H1 (cell line): Measurements from ENCODE around the gene TGM1. TPM values are rescaled to one million over a fixed set of nuclear protein-coding genes. Genes with fewer than 3 reads are reported as not detected.

ENCODE experiments used
- CTCF ChIA-PET: fragments of 300-600 bp; sonication (Branson Sonifier 250); formaldehyde crosslinking; loops from one replicate; lab custom pipeline; 2021; ENCODE audit not compliant: partially characterized antibody; lab: Charles Lee
- POLR2A ChIA-PET: fragments of 300-600 bp; sonication (Branson Sonifier 250); formaldehyde crosslinking; loops from one replicate; lab custom pipeline; 2021; ENCODE audit warnings: inconsistent platforms; ENCODE audit not compliant: partially characterized antibody; lab: Charles Lee
- DNase-seq, 2 experiments: peaks; one replicate each; pipeline versions ENCODE4 v3.0.0 to v3.0.0-alpha.2; 2010 to 2022; ENCODE audit warnings: low spot score in 2 of 2, low read depth in 1 of 2, mixed read lengths in 1 of 2
- FAIRE-seq: peaks from 2 replicates; lab custom pipeline; 2011; peaks lifted over from hg19 to GRCh38; lab: Jason Lieb, UNC
- H2AFZ ChIP-seq: 2 replicates; pipeline ENCODE4 v1.8.1; 2012; ENCODE audit warnings: low read length, inconsistent platforms
- H2AK5ac ChIP-seq: 2 replicates; pipeline ENCODE4 v1.6.1; 2013; ENCODE audit warnings: low read depth, low read length
- H2BK120ac ChIP-seq: replicated peaks from 2 replicates; pipeline ENCODE3; 2013; ENCODE audit warnings: low read depth, low read length, inconsistent platforms
- H2BK12ac ChIP-seq: 2 replicates; pipeline ENCODE4 v1.6.1; 2013; ENCODE audit warnings: low read depth, low read length
- H2BK15ac ChIP-seq: 2 replicates; pipeline ENCODE4 v1.6.1; 2013; ENCODE audit warnings: low read length
- H2BK20ac ChIP-seq: 2 replicates; pipeline ENCODE4 v1.6.1; 2013; ENCODE audit warnings: low read length
- H2BK5ac ChIP-seq: 2 replicates; pipeline ENCODE4 v1.6.1; 2013; ENCODE audit warnings: low read depth, low read length
- H3K14ac ChIP-seq: 2 replicates; pipeline ENCODE4 v1.6.1; 2013; ENCODE audit warnings: inconsistent platforms; ENCODE audit not compliant: insufficient read length
- H3K18ac ChIP-seq: 2 replicates; pipeline ENCODE4 v1.6.1; 2013; ENCODE audit warnings: low read length; ENCODE audit errors: extremely low read depth
- H3K23ac ChIP-seq: 2 replicates; pipeline ENCODE4 v1.6.1; 2013; ENCODE audit warnings: inconsistent platforms; ENCODE audit not compliant: insufficient read length
- H3K23me2 ChIP-seq: 2 replicates; pipeline ENCODE4 v1.6.1; 2013; ENCODE audit warnings: low read depth, low read length
- H3K27ac ChIP-seq: 2 replicates; pipeline ENCODE4 v1.6.1; 2011; ENCODE audit warnings: low read depth, low read length, inconsistent platforms
- H3K27me3 ChIP-seq, 4 experiments: replicated peaks in 1 of 4; 1 replicate in 1 of 4; 2 replicates in 3 of 4; pipeline versions ENCODE4 v1.6.1 to v1.8.1; 2011 to 2013; ENCODE audit warnings: low read length in 3 of 4, mild to moderate bottlenecking in 3 of 4, inconsistent platforms in 2 of 4, mixed read lengths in 2 of 4, moderate library complexity in 1 of 4; ENCODE audit not compliant: control insufficient read depth in 3 of 4, insufficient read depth in 3 of 4; ENCODE audit errors: extremely low read depth in 1 of 4
- H3K36me3 ChIP-seq, 4 experiments: 2 replicates each; pipeline versions ENCODE4 v1.6.1 to v1.8.1; 2011 to 2013; ENCODE audit warnings: mild to moderate bottlenecking in 4 of 4, low read length in 3 of 4, moderate library complexity in 2 of 4, control low read depth in 1 of 4, inconsistent platforms in 1 of 4; ENCODE audit not compliant: insufficient read depth in 4 of 4, control insufficient read depth in 2 of 4
- H3K4ac ChIP-seq: replicated peaks from 2 replicates; pipeline ENCODE3; 2013; ENCODE audit warnings: low read length, low read depth, mixed read lengths, inconsistent platforms; ENCODE audit not compliant: insufficient read length
- H3K4me1 ChIP-seq, 4 experiments: replicated peaks in 1 of 4; 1 replicate in 1 of 4; 2 replicates in 3 of 4; pipeline versions ENCODE4 v1.6.1 to v1.8.1; 2011 to 2013; ENCODE audit warnings: low read length in 3 of 4, inconsistent platforms in 2 of 4, mixed read lengths in 1 of 4; ENCODE audit not compliant: insufficient read depth in 4 of 4, control insufficient read depth in 3 of 4
- H3K4me2 ChIP-seq, 2 experiments: 2 replicates each; pipeline versions ENCODE4 v1.6.1 to v1.8.1; 2011 to 2013; ENCODE audit warnings: low read depth in 2 of 2, low read length in 2 of 2, control low read depth in 1 of 2, inconsistent platforms in 1 of 2, mild to moderate bottlenecking in 1 of 2; ENCODE audit not compliant: insufficient read depth in 1 of 2
- H3K4me3 ChIP-seq, 4 experiments: fragments of 200-600, 300-600 bp in 1 of 4; sonication (generic), shearing (Covaris generic), sonication (Bioruptor Twin) in 1 of 4; 2 replicates each; pipeline versions ENCODE4 v1.5.1 to v1.8.1; 2011 to 2016; ENCODE audit warnings: low read length in 4 of 4, low read depth in 3 of 4, control low read depth in 2 of 4, inconsistent platforms in 2 of 4, mild to moderate bottlenecking in 2 of 4, mixed read lengths in 1 of 4, moderate library complexity in 1 of 4; ENCODE audit not compliant: insufficient read depth in 2 of 4; ENCODE audit errors: extremely low read depth in 1 of 4
- H3K56ac ChIP-seq: replicated peaks from 2 replicates; pipeline ENCODE3; 2013; ENCODE audit warnings: low read depth, mild to moderate bottlenecking, mixed read lengths, low read length, inconsistent platforms; ENCODE audit not compliant: insufficient read length
- H3K79me1 ChIP-seq: 2 replicates; pipeline ENCODE4 v1.6.1; 2013; ENCODE audit warnings: low read depth, low read length, control low read depth
- H3K79me2 ChIP-seq, 2 experiments: 2 replicates each; pipeline versions ENCODE4 v1.6.1 to v1.8.1; 2012 to 2013; ENCODE audit warnings: low read length in 2 of 2, mild to moderate bottlenecking in 2 of 2, inconsistent platforms in 1 of 2; ENCODE audit not compliant: insufficient read depth in 2 of 2, control insufficient read depth in 1 of 2
- H3K9ac ChIP-seq, 4 experiments: replicated peaks in 1 of 4; 1 replicate in 1 of 4; 2 replicates in 3 of 4; pipeline versions ENCODE4 v1.6.1 to v1.8.1; 2011 to 2013; ENCODE audit warnings: low read depth in 3 of 4, low read length in 3 of 4, control low read depth in 2 of 4, mild to moderate bottlenecking in 2 of 4, moderate library complexity in 2 of 4, inconsistent platforms in 1 of 4; ENCODE audit errors: extremely low read depth in 1 of 4
- H3K9me3 ChIP-seq, 2 experiments: 2 replicates each; pipeline versions ENCODE4 v1.6.1 to v1.8.1; 2012 to 2013; ENCODE audit warnings: mild to moderate bottlenecking in 2 of 2, moderate library complexity in 2 of 2, control low read depth in 1 of 2, inconsistent platforms in 1 of 2, low read depth in 1 of 2, low read length in 1 of 2, mixed read lengths in 1 of 2; ENCODE audit not compliant: insufficient read depth in 2 of 2
- H4K20me1 ChIP-seq, 2 experiments: replicated peaks in 1 of 2; 2 replicates each; pipeline versions ENCODE3 to v1.8.1; 2011 to 2013; ENCODE audit warnings: inconsistent platforms in 2 of 2, low read length in 2 of 2, mild to moderate bottlenecking in 1 of 2; ENCODE audit not compliant: insufficient read depth in 2 of 2, control insufficient read depth in 1 of 2
- H4K5ac ChIP-seq: 2 replicates; pipeline ENCODE4 v1.6.1; 2013; ENCODE audit warnings: low read length, low read depth, mixed read lengths, inconsistent platforms; ENCODE audit not compliant: insufficient read length
- H4K8ac ChIP-seq: 2 replicates; pipeline ENCODE4 v1.8.0; 2013; ENCODE audit warnings: mild to moderate bottlenecking, moderate library complexity, low read length, inconsistent platforms; ENCODE audit not compliant: insufficient read depth; ENCODE audit errors: extremely low read depth
- H4K91ac ChIP-seq: replicated peaks from 2 replicates; pipeline ENCODE3; 2013; ENCODE audit warnings: low read length, mixed read lengths, inconsistent platforms; ENCODE audit not compliant: insufficient read length
- CREB1 ChIP-seq: IDR thresholded peaks from 2 replicates; pipeline ENCODE4 v1.6.1; 2012; ENCODE audit warnings: inconsistent platforms
- JUN ChIP-seq: IDR thresholded peaks from 2 replicates; pipeline ENCODE4 v1.6.1; 2011; ENCODE audit warnings: low read depth, mild to moderate bottlenecking, improper control_type of control experiment, low read length
- KDM1A ChIP-seq: fragments of 200-600, 300-600 bp; sonication (generic); IDR thresholded peaks from 2 replicates; pipeline ENCODE4 v1.7.1; 2016; ENCODE audit warnings: mild to moderate bottlenecking, low read length, borderline replicate concordance
- SUZ12 ChIP-seq: fragments of 200-600 bp; sonication (generic); IDR thresholded peaks from 2 replicates; pipeline ENCODE4 v1.6.1; 2012; ENCODE audit warnings: mild to moderate bottlenecking, inconsistent platforms, low read length, moderate library complexity, mixed read lengths
- WGBS, 2 experiments: shearing (Covaris generic) in 1 of 2; methylation state at CpG; one replicate each; pipeline versions ENCODE4 v1.1.6 to v1.1.7; 2013 to 2015; ENCODE audit warnings: low lambda C conversion rate in 2 of 2, mixed read lengths in 2 of 2, inconsistent platforms in 1 of 2, low coverage in 1 of 2, missing lambda C conversion rate in 1 of 2; ENCODE audit not compliant: insufficient replicate concordance in 2 of 2, insufficient coverage in 1 of 2, insufficient read length in 1 of 2; ENCODE audit errors: extremely low coverage in 1 of 2, missing lambda C conversion rate in 1 of 2; 5-methylcytosine and 5-hydroxymethylcytosine counted together
- polyA plus RNA-seq, 7 experiments: library from polyadenylated mRNA; depleted of rRNA in 3 of 7; stranded (reverse) in 5 of 7; unstranded in 2 of 7; fragments of >200 nt in 5 of 7; fragments of 200-250 nt in 2 of 7; gene quantifications; 1 replicate in 5 of 7; 2 replicates in 1 of 7; 4 replicates in 1 of 7; pipeline versions ENCODE4 v1.2.1 to v1.2.3, GENCODE V29; 2011 to 2013; ENCODE audit warnings: missing spikeins in 2 of 7, mixed read lengths in 2 of 7
- total RNA-seq: library from RNA; stranded (reverse); fragmentation: NEBNext Ultra II Directional; extraction: Animal tissue kit (Norgen Biotek cat#: 25700); gene quantifications from 2 replicates; pipeline ENCODE4 v1.2.1, GENCODE V29; 2021
- TF ChIP-seq, protein P1 (sequence below), 3 experiments: IDR thresholded peaks; 1 replicate in 2 of 3; 2 replicates in 1 of 3; pipeline versions ENCODE4 v1.5.1 to v1.6.1; 2011; ENCODE audit warnings: low read length in 3 of 3, mild to moderate bottlenecking in 3 of 3, inconsistent platforms in 2 of 3, low read depth in 1 of 3, moderate library complexity in 1 of 3; ENCODE audit not compliant: insufficient read depth in 1 of 3; ENCODE audit errors: control extremely low read depth in 1 of 3

Gene TGM1
- total and polyA plus RNA-seq, 2 of the 8 experiments (the other 6 are each of a cell fraction or from before 2014, with no cell fraction given) = 1.8 to 2.2 TPM

DNA sequence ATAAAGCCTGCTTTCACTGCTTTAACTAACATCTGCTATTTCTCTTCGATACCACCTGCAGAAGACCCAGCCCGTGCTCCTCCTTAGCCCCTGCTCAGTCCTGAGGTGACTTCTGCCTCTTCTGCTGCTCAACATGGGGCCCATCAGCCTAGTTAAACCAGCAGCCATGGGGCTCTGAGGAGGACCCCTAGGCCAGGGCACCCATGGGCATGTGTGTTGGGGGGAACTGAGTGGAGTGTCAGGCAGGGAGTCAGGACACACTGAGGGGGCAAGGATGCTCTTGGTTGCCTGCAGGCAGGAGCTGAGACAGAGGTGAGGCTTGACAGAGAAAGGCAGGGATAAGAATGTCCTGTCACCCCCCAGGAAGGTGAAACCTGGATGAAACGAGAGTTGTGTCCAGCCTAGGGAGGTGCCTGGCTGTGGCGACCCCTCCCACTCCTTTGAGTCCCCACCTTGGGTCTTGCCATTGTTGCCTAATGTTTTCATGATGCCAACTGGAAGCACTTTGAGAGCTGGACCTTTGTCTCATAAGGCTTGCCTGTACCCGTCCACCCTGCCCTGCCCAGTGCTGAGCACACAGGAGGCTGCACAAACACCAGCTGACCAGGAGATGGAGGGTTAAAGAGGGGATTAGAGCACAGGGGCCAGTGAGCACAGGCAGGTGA is 21.0 kb upstream of the TGM1 start:
- H3K79me2 ChIP-seq = no peaks in the 10 kb centered on the region
- DNase-seq (no peak), FAIRE-seq (no peak)
- no peak overlapping the region for H4K91ac ChIP-seq
- H2AK5ac ChIP-seq = 0 out of 2 replicates have a peak overlapping the region, but pooled peaks have one; percentile 13
- H3K14ac ChIP-seq = no peak overlapping the region
- H3K4me3 ChIP-seq = no peak overlapping the region
- no peak overlapping the region; the same call in 1 of the 2 replicates for H2BK5ac ChIP-seq
- no peak overlapping the region for H2BK120ac ChIP-seq
- no peak overlapping the region for H3K4ac ChIP-seq
- ChIA-PET CTCF (interaction anchor here (0.8 to 11.5 kb wide), 7 partner anchors 8 to 50 kb away, joined by 3 to 137 read pairs (median 35); partner anchors contain the start of genes CIDEB, DHRS1, LTB4R2 and NOP9), POLR2A (interaction anchor here (0.7 to 3.8 kb wide), 12 partner anchors 8 to 190 kb away, joined by 3 to 13 read pairs (median 4); partner anchors contain the start of genes DHRS1, LTB4R, NOP9 and PCK2)
- H2AFZ ChIP-seq = no peak overlapping the region
- H4K5ac ChIP-seq = no peak overlapping the region
- H3K27ac ChIP-seq = no peak overlapping the region
- H3K9ac ChIP-seq = no peak overlapping the region; a peak in 1 of 7 replicates
- H3K56ac ChIP-seq = no peak overlapping the region
- H3K23ac ChIP-seq = no peak overlapping the region
- H2BK15ac ChIP-seq = no peak overlapping the region
- no peak overlapping the region for H3K4me2 ChIP-seq
- no peak overlapping the region for H4K8ac ChIP-seq
- peaks cover 0 to 3% of the 10 kb centered on the region in 2 experiments for H4K20me1 ChIP-seq
- H2BK12ac ChIP-seq = no peak overlapping the region
- no peaks in the 10 kb centered on the region for H3K9me3 ChIP-seq
- no peaks in the 10 kb centered on the region for H3K23me2 ChIP-seq
- no peaks in the 10 kb centered on the region for H3K4me1 ChIP-seq
- WGBS, 2 experiments = 94% methylated on average over 5 of the region's 5 CpGs; no CpG with 5 or more reads in 1 of the 2 experiments
- H3K36me3 ChIP-seq = no peaks in the 10 kb centered on the region
- no peaks in the 10 kb centered on the region; the same call in 1 of the 2 replicates for H3K79me1 ChIP-seq
- H2BK20ac ChIP-seq = no peak overlapping the region
- H3K18ac ChIP-seq = no peak overlapping the region
- H3K27me3 ChIP-seq = no peaks in the 10 kb centered on the region
- no peak for TF ChIP-seq CREB1
- no peak for TF ChIP-seq JUN
- TF ChIP-seq KDM1A = no peak
- TF ChIP-seq, protein P1, sequence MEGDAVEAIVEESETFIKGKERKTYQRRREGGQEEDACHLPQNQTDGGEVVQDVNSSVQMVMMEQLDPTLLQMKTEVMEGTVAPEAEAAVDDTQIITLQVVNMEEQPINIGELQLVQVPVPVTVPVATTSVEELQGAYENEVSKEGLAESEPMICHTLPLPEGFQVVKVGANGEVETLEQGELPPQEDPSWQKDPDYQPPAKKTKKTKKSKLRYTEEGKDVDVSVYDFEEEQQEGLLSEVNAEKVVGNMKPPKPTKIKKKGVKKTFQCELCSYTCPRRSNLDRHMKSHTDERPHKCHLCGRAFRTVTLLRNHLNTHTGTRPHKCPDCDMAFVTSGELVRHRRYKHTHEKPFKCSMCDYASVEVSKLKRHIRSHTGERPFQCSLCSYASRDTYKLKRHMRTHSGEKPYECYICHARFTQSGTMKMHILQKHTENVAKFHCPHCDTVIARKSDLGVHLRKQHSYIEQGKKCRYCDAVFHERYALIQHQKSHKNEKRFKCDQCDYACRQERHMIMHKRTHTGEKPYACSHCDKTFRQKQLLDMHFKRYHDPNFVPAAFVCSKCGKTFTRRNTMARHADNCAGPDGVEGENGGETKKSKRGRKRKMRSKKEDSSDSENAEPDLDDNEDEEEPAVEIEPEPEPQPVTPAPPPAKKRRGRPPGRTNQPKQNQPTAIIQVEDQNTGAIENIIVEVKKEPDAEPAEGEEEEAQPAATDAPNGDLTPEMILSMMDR (IDR thresholded peaks at IDR 0.05; ENCODE audit: control extremely low read depth in 1 of 3, insufficient read depth in 1 of 3, low read depth in 1 of 3, low read length in 3 of 3) = no peak
- no peak for TF ChIP-seq SUZ12
